ENCODE measurements around the gene CDKN1B.

CDKN1B gene

DNA sequence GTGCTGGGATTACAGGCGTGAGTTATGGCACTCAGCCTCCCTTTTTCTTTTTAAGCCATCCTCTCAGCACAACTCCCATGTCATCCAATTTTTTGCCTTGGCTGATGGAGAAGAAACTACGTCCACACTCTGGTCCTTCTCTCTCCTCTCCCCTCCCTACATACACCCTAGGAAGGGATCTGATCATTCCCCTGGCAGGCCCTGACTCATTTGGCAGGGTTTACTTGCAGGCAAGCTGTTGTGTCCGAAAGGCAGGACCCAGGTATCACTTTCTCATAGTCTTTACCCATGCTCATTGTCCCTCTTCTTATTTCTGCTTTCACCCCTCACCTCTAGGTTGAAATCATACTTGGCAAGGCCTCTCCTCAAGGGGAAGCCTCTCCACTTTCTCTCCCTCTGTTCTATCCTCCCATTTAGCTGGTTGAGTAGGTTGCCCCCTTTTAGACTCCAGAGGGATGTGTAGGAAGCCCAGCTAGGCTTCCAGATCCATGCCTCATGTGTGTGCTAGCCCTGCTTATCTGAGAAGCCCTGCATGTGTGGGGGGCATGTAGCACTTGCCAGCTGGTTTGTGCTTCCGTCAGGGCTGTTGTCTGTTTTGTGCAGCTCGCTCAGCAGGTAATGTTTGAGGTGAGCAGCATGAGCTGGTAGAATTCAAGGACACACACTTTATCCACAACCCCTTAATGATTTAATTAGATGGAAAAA lies 36.0 kb upstream of the CDKN1B start:
- Histone ChIP-seq H2AFZ (ENCODE audit: low read length) (no peak overlapping the region), H3K27ac (ENCODE audit: low read depth, low read length, poor library complexity, severe bottlenecking) (no peak overlapping the region), H3K4me2 (ENCODE audit: low read length) (no peak overlapping the region), H3K9ac (ENCODE audit: low read length) (no peak overlapping the region), H3K4me3 (ENCODE audit: low read depth, low read length, poor library complexity, severe bottlenecking) (no peak overlapping the region), H3K9me3 (ENCODE audit: low read length) (no peaks in the 10 kb centered on the region), H3F3A (ENCODE audit: insufficient read depth, low read length) (no peaks in the 10 kb centered on the region), H4K20me1 (ENCODE audit: insufficient read depth, low read length) (no peaks in the 10 kb centered on the region), H3K36me3 (ENCODE audit: insufficient read depth, low read length) (no peaks in the 10 kb centered on the region), H3K27me3 (ENCODE audit: insufficient read depth, low read length) (no peaks in the 10 kb centered on the region), H3K4me1 (ENCODE audit: insufficient read depth, low read length, severe bottlenecking) (no peaks in the 10 kb centered on the region), H3K79me2 (ENCODE audit: insufficient read depth, low read length) (no peaks in the 10 kb centered on the region), H3K9me2 (ENCODE audit: low read depth, low read length) (no peaks in the 10 kb centered on the region)
- TF ChIP-seq EZH2 (IDR thresholded peaks at IDR 0.05; ENCODE audit: borderline replicate concordance, low read length) = no peak
- TF ChIP-seq, protein P1, sequence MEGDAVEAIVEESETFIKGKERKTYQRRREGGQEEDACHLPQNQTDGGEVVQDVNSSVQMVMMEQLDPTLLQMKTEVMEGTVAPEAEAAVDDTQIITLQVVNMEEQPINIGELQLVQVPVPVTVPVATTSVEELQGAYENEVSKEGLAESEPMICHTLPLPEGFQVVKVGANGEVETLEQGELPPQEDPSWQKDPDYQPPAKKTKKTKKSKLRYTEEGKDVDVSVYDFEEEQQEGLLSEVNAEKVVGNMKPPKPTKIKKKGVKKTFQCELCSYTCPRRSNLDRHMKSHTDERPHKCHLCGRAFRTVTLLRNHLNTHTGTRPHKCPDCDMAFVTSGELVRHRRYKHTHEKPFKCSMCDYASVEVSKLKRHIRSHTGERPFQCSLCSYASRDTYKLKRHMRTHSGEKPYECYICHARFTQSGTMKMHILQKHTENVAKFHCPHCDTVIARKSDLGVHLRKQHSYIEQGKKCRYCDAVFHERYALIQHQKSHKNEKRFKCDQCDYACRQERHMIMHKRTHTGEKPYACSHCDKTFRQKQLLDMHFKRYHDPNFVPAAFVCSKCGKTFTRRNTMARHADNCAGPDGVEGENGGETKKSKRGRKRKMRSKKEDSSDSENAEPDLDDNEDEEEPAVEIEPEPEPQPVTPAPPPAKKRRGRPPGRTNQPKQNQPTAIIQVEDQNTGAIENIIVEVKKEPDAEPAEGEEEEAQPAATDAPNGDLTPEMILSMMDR (IDR thresholded peaks at IDR 0.05; ENCODE audit: low read length) = no peak

DNA sequence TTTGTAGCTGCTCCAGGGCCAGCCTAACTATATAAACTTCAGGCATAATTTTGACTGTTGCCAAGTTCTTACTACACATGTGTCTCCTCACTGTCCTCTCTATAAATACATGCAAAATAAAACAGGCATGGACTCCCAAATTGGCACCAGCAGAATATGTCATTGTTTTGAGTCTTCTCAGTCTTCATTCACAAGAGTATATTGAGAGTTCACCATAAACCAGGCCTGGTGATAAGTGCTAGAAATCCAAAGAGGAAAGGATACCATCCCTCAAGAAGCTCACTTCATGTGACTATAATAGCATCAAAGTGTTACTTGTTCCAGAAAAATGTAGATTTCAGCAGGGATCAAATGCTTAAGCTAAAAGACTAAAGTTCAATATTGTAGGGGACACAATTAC lies 34.9 kb upstream of the CDKN1B start:
- no peaks in the 10 kb centered on the region for H3K79me2 ChIP-seq (ENCODE audit: insufficient read depth, low read length)
- no peaks in the 10 kb centered on the region for H3K27me3 ChIP-seq (ENCODE audit: insufficient read depth, low read length)
- H3K27ac ChIP-seq (ENCODE audit: low read depth, low read length, poor library complexity, severe bottlenecking) = no peak overlapping the region
- no peak overlapping the region for H2AFZ ChIP-seq (ENCODE audit: low read length)
- no peaks in the 10 kb centered on the region for H4K20me1 ChIP-seq (ENCODE audit: insufficient read depth, low read length)
- H3K4me3 ChIP-seq (ENCODE audit: low read depth, low read length, poor library complexity, severe bottlenecking) = no peak overlapping the region
- H3K4me2 ChIP-seq (ENCODE audit: low read length) = no peak overlapping the region
- no peaks in the 10 kb centered on the region for H3F3A ChIP-seq (ENCODE audit: insufficient read depth, low read length)
- H3K9me2 ChIP-seq (ENCODE audit: low read depth, low read length) = no peaks in the 10 kb centered on the region
- H3K9ac ChIP-seq (ENCODE audit: low read length) = no peak overlapping the region
- TF ChIP-seq, protein P1 (IDR thresholded peaks at IDR 0.05; ENCODE audit: low read length) = no peak
- no peak for TF ChIP-seq EZH2 (IDR thresholded peaks at IDR 0.05; ENCODE audit: borderline replicate concordance, low read length)
- no peaks in the 10 kb centered on the region for H3K4me1 ChIP-seq (ENCODE audit: insufficient read depth, low read length, severe bottlenecking)
- H3K36me3 ChIP-seq (ENCODE audit: insufficient read depth, low read length) = no peaks in the 10 kb centered on the region
- no peaks in the 10 kb centered on the region for H3K9me3 ChIP-seq (ENCODE audit: low read length)

DNA sequence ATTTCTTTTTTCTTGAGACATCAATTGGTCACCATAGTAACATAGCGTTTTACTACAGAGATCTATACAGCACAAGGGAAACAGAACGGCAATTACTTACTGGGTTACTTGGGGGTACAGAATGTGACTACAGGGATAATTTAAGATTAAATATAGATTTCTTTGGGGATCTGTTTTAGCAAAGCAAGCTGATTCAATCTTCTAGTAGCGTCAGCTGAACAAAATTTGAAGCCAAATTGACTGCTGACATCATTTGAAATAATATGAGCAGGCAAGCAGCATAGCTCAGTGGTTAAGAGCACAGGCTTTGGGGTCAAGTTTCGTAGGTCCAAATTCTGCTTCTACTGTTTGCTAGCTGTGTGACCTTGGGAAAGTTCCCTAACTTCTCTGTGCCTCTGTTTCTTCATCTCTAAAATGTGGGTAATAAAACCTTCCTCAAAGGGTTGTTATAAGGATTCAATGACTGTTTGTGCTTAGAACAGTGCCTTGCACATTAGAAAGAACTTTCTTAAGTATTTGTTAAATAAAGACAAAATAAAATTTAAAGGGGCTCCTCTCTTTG lies 34.0 kb upstream of the CDKN1B start:
- no peak overlapping the region for H3K4me3 ChIP-seq (ENCODE audit: low read depth, low read length, poor library complexity, severe bottlenecking)
- H2AFZ ChIP-seq (ENCODE audit: low read length) = no peak overlapping the region
- H4K20me1 ChIP-seq (ENCODE audit: insufficient read depth, low read length) = no peaks in the 10 kb centered on the region
- H3K9me3 ChIP-seq (ENCODE audit: low read length) = no peaks in the 10 kb centered on the region
- TF ChIP-seq, protein P1 (IDR thresholded peaks at IDR 0.05; ENCODE audit: low read length) = no peak
- TF ChIP-seq EZH2 (IDR thresholded peaks at IDR 0.05; ENCODE audit: borderline replicate concordance, low read length) = no peak
- H3F3A ChIP-seq (ENCODE audit: insufficient read depth, low read length) = no peaks in the 10 kb centered on the region
- H3K27ac ChIP-seq (ENCODE audit: low read depth, low read length, poor library complexity, severe bottlenecking) = no peak overlapping the region
- H3K79me2 ChIP-seq (ENCODE audit: insufficient read depth, low read length) = no peaks in the 10 kb centered on the region
- H3K9me2 ChIP-seq (ENCODE audit: low read depth, low read length) = no peaks in the 10 kb centered on the region
- H3K36me3 ChIP-seq (ENCODE audit: insufficient read depth, low read length) = no peaks in the 10 kb centered on the region
- H3K4me1 ChIP-seq (ENCODE audit: insufficient read depth, low read length, severe bottlenecking) = no peaks in the 10 kb centered on the region
- H3K4me2 ChIP-seq (ENCODE audit: low read length) = no peak overlapping the region
- no peaks in the 10 kb centered on the region for H3K27me3 ChIP-seq (ENCODE audit: insufficient read depth, low read length)
- H3K9ac ChIP-seq (ENCODE audit: low read length) = no peak overlapping the region
